ENCODE results near the gene SRM.
"Not testable (repeated sequence)": the region's sequence is repeated elsewhere in the genome, so short reads cannot be mapped to it uniquely, and the experiment has no call there.

Gene SRM

DNA sequence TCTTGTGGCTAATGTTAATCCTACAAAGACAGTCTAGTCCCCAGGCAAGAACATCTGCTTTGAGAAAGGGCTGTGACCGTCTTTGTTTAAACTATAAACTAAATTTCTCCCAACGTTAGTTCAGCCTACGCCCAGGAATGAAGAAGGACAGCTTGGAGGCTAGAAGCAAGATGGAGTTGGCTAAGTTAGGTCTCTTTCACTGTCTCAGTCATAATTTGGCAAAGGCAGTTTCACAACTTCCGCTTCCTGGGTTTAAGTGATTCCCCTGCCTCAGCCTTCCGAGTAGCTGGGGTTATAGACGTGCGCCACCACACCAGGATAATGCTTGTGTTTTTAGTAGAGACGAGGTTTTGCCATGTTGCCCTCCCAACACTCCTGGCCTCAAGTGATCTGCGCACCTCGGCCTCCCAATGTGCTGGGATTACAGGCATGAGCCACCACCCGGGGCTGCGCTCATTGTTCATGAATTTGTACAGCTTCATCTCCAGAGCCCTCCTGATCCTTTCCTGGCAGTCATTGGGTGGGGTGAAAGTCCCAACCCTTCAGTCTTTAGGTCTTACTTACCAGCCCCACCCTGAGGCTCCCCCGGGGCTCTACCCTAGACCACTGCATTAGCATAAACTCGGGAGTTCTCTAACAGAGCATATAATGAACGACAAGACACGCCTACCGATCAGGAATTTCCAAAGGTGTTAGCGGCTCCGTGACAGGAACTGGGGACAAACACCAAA, 7.9 kb downstream of the SRM start:
- no peaks in the 10 kb centered on the region for H3K4me1 ChIP-seq
- no peak overlapping the region for H2AFZ ChIP-seq
- no peaks in the 10 kb centered on the region for H3K27me3 ChIP-seq (ENCODE audit: control insufficient read depth, insufficient read depth, low read length)
- no peak overlapping the region for H3K9ac ChIP-seq
- no peak overlapping the region for H3K27ac ChIP-seq
- no peaks in the 10 kb centered on the region for H3K9me3 ChIP-seq (ENCODE audit: control insufficient read depth, low read length)
- no peaks in the 10 kb centered on the region for H3K36me3 ChIP-seq (ENCODE audit: control insufficient read depth, insufficient read depth, low read length)
- TF ChIP-seq, protein P1, sequence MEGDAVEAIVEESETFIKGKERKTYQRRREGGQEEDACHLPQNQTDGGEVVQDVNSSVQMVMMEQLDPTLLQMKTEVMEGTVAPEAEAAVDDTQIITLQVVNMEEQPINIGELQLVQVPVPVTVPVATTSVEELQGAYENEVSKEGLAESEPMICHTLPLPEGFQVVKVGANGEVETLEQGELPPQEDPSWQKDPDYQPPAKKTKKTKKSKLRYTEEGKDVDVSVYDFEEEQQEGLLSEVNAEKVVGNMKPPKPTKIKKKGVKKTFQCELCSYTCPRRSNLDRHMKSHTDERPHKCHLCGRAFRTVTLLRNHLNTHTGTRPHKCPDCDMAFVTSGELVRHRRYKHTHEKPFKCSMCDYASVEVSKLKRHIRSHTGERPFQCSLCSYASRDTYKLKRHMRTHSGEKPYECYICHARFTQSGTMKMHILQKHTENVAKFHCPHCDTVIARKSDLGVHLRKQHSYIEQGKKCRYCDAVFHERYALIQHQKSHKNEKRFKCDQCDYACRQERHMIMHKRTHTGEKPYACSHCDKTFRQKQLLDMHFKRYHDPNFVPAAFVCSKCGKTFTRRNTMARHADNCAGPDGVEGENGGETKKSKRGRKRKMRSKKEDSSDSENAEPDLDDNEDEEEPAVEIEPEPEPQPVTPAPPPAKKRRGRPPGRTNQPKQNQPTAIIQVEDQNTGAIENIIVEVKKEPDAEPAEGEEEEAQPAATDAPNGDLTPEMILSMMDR (IDR thresholded peaks at IDR 0.05) = no peak
- H3K4me3 ChIP-seq (ENCODE audit: low read depth, low read length) = no peak overlapping the region
- H3K4me2 ChIP-seq (ENCODE audit: low read length) = no peak overlapping the region
- no peaks in the 10 kb centered on the region for H3K79me2 ChIP-seq

DNA sequence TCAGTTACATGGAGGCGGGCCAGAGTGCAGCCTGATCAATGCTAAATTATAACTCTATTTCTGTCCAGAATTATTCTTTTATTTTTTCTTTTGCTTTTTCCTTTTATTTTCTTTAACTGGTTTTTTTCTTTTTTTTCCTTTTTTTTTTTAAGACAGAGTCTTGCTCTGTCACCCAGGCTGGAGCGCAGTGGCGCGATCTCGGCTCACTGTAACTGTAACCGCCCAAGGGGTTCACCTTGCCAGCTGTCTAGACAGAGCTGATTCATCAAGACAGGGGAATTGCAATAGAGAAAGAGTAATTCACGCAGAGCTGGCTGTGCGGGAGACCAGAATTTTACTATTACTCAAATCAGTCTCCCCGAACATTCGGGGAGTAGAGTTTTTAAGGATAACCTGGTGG, 8.7 kb downstream of the SRM start:
- H3K4me2 ChIP-seq (ENCODE audit: low read length); H2AFZ ChIP-seq; H3K9me3 ChIP-seq (ENCODE audit: control insufficient read depth, low read length); H3K9ac ChIP-seq; H3K4me1 ChIP-seq; H3K27me3 ChIP-seq (ENCODE audit: control insufficient read depth, insufficient read depth, low read length); H3K79me2 ChIP-seq; H3K36me3 ChIP-seq (ENCODE audit: control insufficient read depth, insufficient read depth, low read length); H3K4me3 ChIP-seq (ENCODE audit: low read depth, low read length); H3K27ac ChIP-seq: not testable (repeated sequence)

DNA sequence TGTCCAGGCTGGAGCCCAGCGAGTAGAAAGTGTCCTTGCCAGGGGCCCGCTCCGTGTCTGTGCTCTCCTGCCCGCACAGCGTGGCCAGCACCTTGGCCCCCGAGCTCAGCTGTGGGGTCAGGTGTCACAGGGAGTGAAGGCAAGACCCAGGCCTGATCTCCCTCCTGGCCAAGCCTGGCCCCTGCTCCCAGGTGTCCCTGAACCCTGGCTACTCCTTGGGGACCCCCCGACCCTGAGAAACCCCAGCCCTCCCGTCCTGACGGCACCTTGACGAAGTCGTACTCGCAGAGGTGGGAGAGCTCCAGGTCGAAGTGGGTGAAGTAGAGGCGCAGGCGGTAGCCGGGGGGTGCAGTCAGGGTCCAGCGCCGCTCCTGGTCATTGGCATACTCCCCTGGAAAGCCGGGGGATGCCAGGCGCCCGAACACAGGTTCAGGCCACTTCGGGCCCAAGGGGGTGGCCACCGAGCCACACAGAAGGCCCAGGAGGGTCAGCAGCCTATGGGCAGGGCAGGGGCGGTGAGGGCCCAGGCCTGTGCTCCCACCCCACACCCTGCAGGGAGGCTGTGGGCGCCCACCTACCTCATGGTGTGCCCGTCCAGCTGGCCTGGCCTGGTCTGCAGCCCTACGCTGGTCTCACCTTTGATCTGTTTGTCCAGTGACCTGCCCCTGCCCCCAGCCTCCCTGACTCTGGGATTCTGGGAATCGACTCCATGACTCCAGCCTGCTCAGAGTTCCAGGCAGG, 13.0 kb downstream of the SRM start, which contains the start of gene MASP2:
Gene MASP2 (minus strand): TSS at position 615 of the 741 bp plus-strand sequence. CDS start 32 bp downstream, at position 583.
- Histone ChIP-seq H3K4me3 (ENCODE audit: low read depth, low read length) (no peak within 1 kb of the TSS), H3K9me3 (ENCODE audit: control insufficient read depth, low read length) (no peaks in the 10 kb centered on the region), H3K27ac (no peak within 1 kb of the TSS), H3K36me3 (ENCODE audit: control insufficient read depth, insufficient read depth, low read length) (no peaks in the 10 kb centered on the region), H3K79me2 (no peaks in the 10 kb centered on the region), H2AFZ (no peak within 1 kb of the TSS), H3K4me2 (ENCODE audit: low read length) (no peak within 1 kb of the TSS), H3K9ac (no peak within 1 kb of the TSS), H3K4me1 (no peaks in the 10 kb centered on the region), H3K27me3 (ENCODE audit: control insufficient read depth, insufficient read depth, low read length) (no peaks in the 10 kb centered on the region)
- TF ChIP-seq, protein P1 (IDR thresholded peaks at IDR 0.05) = no peak

DNA sequence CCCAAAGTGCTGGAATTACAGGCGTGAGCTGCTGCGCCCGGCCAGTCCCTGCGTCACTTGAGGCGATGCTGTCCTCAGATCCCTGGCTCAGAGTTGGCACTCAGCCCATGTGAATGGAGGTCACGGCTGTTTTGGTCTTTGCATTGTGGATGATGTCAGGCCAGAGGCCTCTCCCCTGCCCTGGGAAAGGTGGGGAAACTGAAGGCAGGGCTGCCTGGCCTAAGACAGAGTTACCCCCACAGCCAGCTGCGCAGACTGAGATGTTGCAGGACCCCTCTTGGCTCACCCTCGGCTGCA, 13.6 kb downstream of the SRM start:
- Histone ChIP-seq H3K4me1 (no peaks in the 10 kb centered on the region), H3K27ac (no peak overlapping the region), H3K4me3 (ENCODE audit: low read depth, low read length) (no peak overlapping the region), H3K9ac (no peak overlapping the region), H3K79me2 (no peaks in the 10 kb centered on the region), H3K4me2 (ENCODE audit: low read length) (no peak overlapping the region), H2AFZ (no peak overlapping the region), H3K27me3 (ENCODE audit: control insufficient read depth, insufficient read depth, low read length) (no peaks in the 10 kb centered on the region), H3K9me3 (ENCODE audit: control insufficient read depth, low read length) (no peaks in the 10 kb centered on the region), H3K36me3 (ENCODE audit: control insufficient read depth, insufficient read depth, low read length) (no peaks in the 10 kb centered on the region)
- TF ChIP-seq, protein P1 (IDR thresholded peaks at IDR 0.05) = no peak

DNA sequence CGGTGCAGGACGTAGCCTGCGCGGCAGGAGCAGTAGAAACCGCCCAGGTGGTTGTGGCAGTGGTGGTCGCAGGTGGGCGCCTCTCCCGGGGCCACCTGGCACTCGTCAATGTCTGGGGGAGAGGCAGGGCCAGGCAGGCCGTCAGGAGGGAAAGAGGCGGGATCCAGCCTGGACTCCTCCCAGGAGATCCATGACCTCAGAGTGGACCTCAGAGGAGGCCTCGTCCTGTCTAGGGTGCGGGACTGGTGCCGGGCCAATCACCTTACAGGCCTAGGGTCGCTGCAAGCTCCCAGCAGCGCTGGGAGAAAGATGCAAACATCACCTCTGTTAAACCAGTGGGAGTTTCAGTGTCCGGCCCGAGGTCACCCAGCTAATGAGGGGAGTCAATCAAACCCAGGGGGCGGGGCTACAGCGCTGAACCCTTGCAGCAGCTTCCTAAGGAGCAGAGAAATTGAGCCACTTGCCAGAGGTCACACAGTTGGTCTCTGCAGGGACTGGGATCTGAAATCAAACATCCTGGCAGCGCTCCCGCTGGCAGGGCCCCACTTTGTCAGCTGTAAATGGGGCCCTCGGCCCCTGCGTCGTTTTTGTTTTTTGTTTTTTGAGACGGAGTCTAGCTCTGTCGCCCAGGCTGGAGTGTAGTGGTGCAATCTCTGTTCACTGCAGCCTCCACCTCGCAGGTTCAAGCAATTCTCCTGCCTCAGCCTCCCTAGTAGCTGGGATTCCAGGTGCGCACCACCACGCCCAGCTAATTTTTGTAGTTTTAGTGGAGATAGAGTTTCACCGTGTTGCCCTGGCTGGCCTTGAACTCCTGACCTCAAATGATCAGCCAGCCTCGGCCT, 14.2 kb downstream of the SRM start:
- Histone ChIP-seq H3K36me3 (ENCODE audit: control insufficient read depth, insufficient read depth, low read length) (no peaks in the 10 kb centered on the region), H3K27me3 (ENCODE audit: control insufficient read depth, insufficient read depth, low read length) (no peaks in the 10 kb centered on the region), H3K4me1 (no peaks in the 10 kb centered on the region), H3K27ac (no peak overlapping the region), H3K4me3 (ENCODE audit: low read depth, low read length) (no peak overlapping the region), H2AFZ (no peak overlapping the region), H3K9me3 (ENCODE audit: control insufficient read depth, low read length) (no peaks in the 10 kb centered on the region), H3K79me2 (no peaks in the 10 kb centered on the region), H3K4me2 (ENCODE audit: low read length) (no peak overlapping the region), H3K9ac (no peak overlapping the region)
- TF ChIP-seq, protein P1 (IDR thresholded peaks at IDR 0.05) = no peak

Measured in parathyroid adenoma (tissue), 2 donors.